Activated CD8-positive, alpha-beta memory T cell treated with anti-CD3 and anti-CD28 coated beads, Interleukin-2, amount 50 U/mL, for 24 hours (primary cell): ENCODE results near the gene SRP68.

Source experiments
- DNase-seq: peaks from one replicate; pipeline ENCODE4 v3.0.0-alpha.2; 2020; ENCODE audit errors: extremely low read depth

The SRP68 gene

GRCh38 chr17:75998327-75998795 lies 74.0 kb downstream of the SRP68 start:
- no peak for DNase-seq

- DNase-seq: no peak
Measured at GRCh38 chr17:75996665-75997590, 75.4 kb downstream of the SRP68 start.

GRCh38 chr17:75995385-75995925 lies 76.9 kb downstream of the SRP68 start:
- DNase-seq: no peak

- DNase-seq: no peak
Measured at GRCh38 chr17:75994802-75995370, 77.4 kb downstream of the SRP68 start.

GRCh38 chr17:75991396-75991795 lies 80.9 kb downstream of the SRP68 start:
- DNase-seq: no peak
